ENCODE results near the gene SEC14L1.

- no peak for TF ChIP-seq CTCF (IDR thresholded peaks at IDR 0.05)
- no peak for TF ChIP-seq POLR2AphosphoS5 (IDR thresholded peaks at IDR 0.05; ENCODE audit: low read depth, low read length)
- no peak for TF ChIP-seq SIN3A (IDR thresholded peaks at IDR 0.05; ENCODE audit: borderline replicate concordance, insufficient read depth, low read depth, low read length)
- no peak for TF ChIP-seq REST (IDR thresholded peaks at IDR 0.05; ENCODE audit: insufficient read depth in 1 of 2, low read depth in 2 of 2, low read length in 1 of 2)
- TF ChIP-seq TCF7L2 (IDR thresholded peaks at IDR 0.05; ENCODE audit: low read depth, low read length): no peak
These were observed 1.9 kb downstream of the SEC14L1 start for GRCh38 chr17:77142689-77143088.
